Kidney (tissue), 14 donors: ENCODE results near the gene REXO4. TPM values are rescaled to one million over a fixed set of nuclear protein-coding genes. Genes with fewer than 3 reads are reported as not detected.

Source experiments
- DNase-seq, 5 donors: peaks; one replicate each; pipeline ENCODE4 v3.0.0-alpha.2; 2013 to 2020
- FAIRE-seq: peaks from 2 replicates; lab custom pipeline; 2012; peaks lifted over from hg19 to GRCh38; lab: Jason Lieb, UNC
- H3K27ac ChIP-seq, 2 donors: one replicate each; pipeline ENCODE4 v1.7.0; 2013; ENCODE audit warnings: low read depth in 2 of 2, low read length in 2 of 2, inconsistent platforms in 1 of 2
- H3K27me3 ChIP-seq: one replicate; pipeline ENCODE4 v1.7.1; 2013; ENCODE audit warnings: low read length, inconsistent platforms; ENCODE audit not compliant: control insufficient read depth, insufficient read depth
- H3K36me3 ChIP-seq, 3 donors: one replicate each; pipeline versions ENCODE4 v1.7.0 to v1.7.1; 2013; ENCODE audit warnings: low read length in 3 of 3, control low read depth in 1 of 3, inconsistent platforms in 1 of 3; ENCODE audit not compliant: insufficient read depth in 3 of 3, control insufficient read depth in 2 of 3
- H3K4me1 ChIP-seq, 3 donors: one replicate each; pipeline versions ENCODE4 v1.7.0 to v1.7.1; 2013; ENCODE audit warnings: low read length in 3 of 3, inconsistent platforms in 1 of 3, low read depth in 1 of 3; ENCODE audit not compliant: control insufficient read depth in 2 of 3, insufficient read depth in 2 of 3
- H3K4me3 ChIP-seq, 3 donors: one replicate each; pipeline versions ENCODE4 v1.7.0 to v1.8.1; 2013; ENCODE audit warnings: low read length in 3 of 3, control low read depth in 1 of 3, inconsistent platforms in 1 of 3
- H3K9ac ChIP-seq, 3 donors: one replicate each; pipeline versions ENCODE4 v1.7.0 to v1.7.1; 2013; ENCODE audit warnings: low read length in 3 of 3, control low read depth in 1 of 3, inconsistent platforms in 1 of 3
- H3K9me3 ChIP-seq, 3 donors: one replicate each; pipeline versions ENCODE4 v1.7.0 to v1.7.1; 2013; ENCODE audit warnings: low read length in 3 of 3, control low read depth in 1 of 3, inconsistent platforms in 1 of 3; ENCODE audit not compliant: control insufficient read depth in 2 of 3, insufficient read depth in 1 of 3
- CTCF ChIP-seq: IDR thresholded peaks from 3 replicates; pipeline ENCODE4 v1.5.1; 2012; ENCODE audit warnings: mild to moderate bottlenecking, moderate library complexity, borderline replicate concordance; ENCODE audit not compliant: insufficient read depth; ENCODE audit errors: extremely low read depth
- intact Hi-C: fragments of 100-400 bp; cut with DNase I; formaldehyde crosslinking; loops from one replicate; pipeline ENCODE4 v1.11.1; 2022
- polyA plus RNA-seq: library from polyadenylated mRNA; stranded (reverse); fragments of 350-450 nt; fragmentation: Illumina TruSeq; extraction: RNeasy Lipid Tissue Mini Kit (QIAGEN cat#74804); gene quantifications from one replicate; pipeline ENCODE4 v1.2.3, GENCODE V29; 2014; ENCODE audit warnings: low read depth, low replicate concordance; ENCODE audit not compliant: insufficient read depth
- total RNA-seq: library from RNA; stranded (reverse); fragmentation: NEBNext Ultra II Directional; extraction: Animal tissue kit (Norgen Biotek cat#: 25700); gene quantifications from one replicate; pipeline ENCODE4 v1.2.1, GENCODE V29; 2021
- donor health status: control.
- donor health status: control.
- donor health status: control.
- donor health status: control.
- donor health status: control.
- donor health status: DM: yes; HTN: yes; CAD: no.
- donor health status: Normal renal cell carcinoma (clear cell type).

The REXO4 gene
- total and polyA plus RNA-seq, 2 donors from 2014 or later, result 17.5 to 18.6 TPM

- no peak for TF ChIP-seq CTCF
- Histone ChIP-seq H3K9me3 (no peaks in the 10 kb centered on the region), H3K27ac (no peak overlapping the region), H3K4me1 (peaks cover 4 to 8% (median 7%) of the 10 kb centered on the region in 3 donors), H3K36me3 (peaks cover 0 to 12% (median 3%) of the 10 kb centered on the region in 3 donors), H3K4me3 (no peak overlapping the region), H3K9ac (no peak overlapping the region), H3K27me3 (no peaks in the 10 kb centered on the region)
- DNase-seq (no peak), FAIRE-seq (no peak)
- intact Hi-C loops, result no loop called here
Measured at GRCh38 chr9:133419005-133419404, 1.2 kb upstream of the REXO4 start.

GRCh38 chr9:133415170-133415569, 2.6 kb downstream of the REXO4 start:
- intact Hi-C loops, result no loop called here
- H3K9ac ChIP-seq, result no peak overlapping the region
- H3K4me3 ChIP-seq, result no peak overlapping the region
- FAIRE-seq, result no peak
- DNase-seq, result no peak
- no peak overlapping the region for H3K27ac ChIP-seq
- H3K36me3 ChIP-seq, result peaks cover 2 to 32% (median 12%) of the 10 kb centered on the region in 3 donors
- H3K9me3 ChIP-seq, result no peaks in the 10 kb centered on the region
- no peak for TF ChIP-seq CTCF
- H3K27me3 ChIP-seq, result no peaks in the 10 kb centered on the region
- H3K4me1 ChIP-seq, result peaks cover 4 to 8% (median 7%) of the 10 kb centered on the region in 3 donors

DNA sequence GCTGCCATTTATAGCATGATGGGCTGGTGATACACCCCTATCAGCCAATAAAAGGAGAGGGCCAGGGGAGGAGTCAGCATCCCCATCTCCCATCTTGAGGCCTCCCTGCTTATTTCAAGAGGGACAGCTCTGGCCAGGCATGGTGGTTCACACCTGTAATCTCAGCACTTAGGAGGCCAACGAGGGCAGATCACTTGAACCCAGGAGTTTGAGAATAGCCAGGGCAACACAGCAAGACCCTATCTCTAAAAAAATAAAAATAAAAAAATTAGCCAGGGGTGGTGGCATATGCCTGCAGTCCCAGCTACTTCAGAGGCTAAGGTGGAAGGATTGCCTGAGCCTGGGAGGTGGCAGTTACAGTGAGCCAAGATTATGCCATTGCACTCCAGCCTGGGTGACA, 9.8 kb downstream of the REXO4 start:
- peaks cover 2 to 29% (median 16%) of the 10 kb centered on the region in 3 donors for H3K36me3 ChIP-seq
- intact Hi-C loops, result loop anchor here (5.0 kb wide), 1 partner anchor 79 kb away; no protein-coding TSS in a partner anchor

More for the DNA sequence above, 9.8 kb downstream of the REXO4 start:
- DNase-seq (no peak), FAIRE-seq (no peak)
- Histone ChIP-seq H3K4me1 (no peaks in the 10 kb centered on the region), H3K27ac (no peak overlapping the region), H3K9me3 (no peaks in the 10 kb centered on the region), H3K27me3 (no peaks in the 10 kb centered on the region), H3K9ac (no peak overlapping the region), H3K4me3 (no peak overlapping the region)
- no peak for TF ChIP-seq CTCF
